Parathyroid adenoma (tissue), 2 donors: Measurements from ENCODE around the gene VPS13D.

Source experiments
- H2AFZ ChIP-seq: fragments of 300-600 bp; sonication (generic); one replicate; pipeline ENCODE4 v1.7.0; 2017; ENCODE audit warnings: antibody characterized with exemption, mild to moderate bottlenecking
- H3K27ac ChIP-seq: fragments of 300-600 bp; sonication (generic); one replicate; pipeline ENCODE4 v1.7.0; 2017
- H3K27me3 ChIP-seq: fragments of 300-600 bp; sonication (generic); one replicate; pipeline ENCODE4 v1.7.0; 2017; ENCODE audit warnings: low read length; ENCODE audit not compliant: control insufficient read depth, insufficient read depth
- H3K36me3 ChIP-seq: fragments of 300-600 bp; sonication (generic); one replicate; pipeline ENCODE4 v1.7.0; 2017; ENCODE audit warnings: low read length; ENCODE audit not compliant: control insufficient read depth, insufficient read depth
- H3K4me1 ChIP-seq: fragments of 300-600 bp; sonication (generic); one replicate; pipeline ENCODE4 v1.7.0; 2017; ENCODE audit warnings: control low read depth
- H3K4me2 ChIP-seq: fragments of 300-600 bp; sonication (generic); one replicate; pipeline ENCODE4 v1.7.0; 2017; ENCODE audit warnings: low read length
- H3K4me3 ChIP-seq: fragments of 300-600 bp; sonication (generic); one replicate; pipeline ENCODE4 v1.7.0; 2017; ENCODE audit warnings: low read depth, low read length
- H3K79me2 ChIP-seq: fragments of 300-600 bp; sonication (generic); one replicate; pipeline ENCODE4 v1.7.0; 2017; ENCODE audit warnings: control low read depth
- H3K9ac ChIP-seq: fragments of 300-600 bp; sonication (generic); one replicate; pipeline ENCODE4 v1.7.0; 2017; ENCODE audit warnings: mild to moderate bottlenecking
- H3K9me3 ChIP-seq: fragments of 300-600 bp; sonication (generic); one replicate; pipeline ENCODE4 v1.7.0; 2017; ENCODE audit warnings: low read length; ENCODE audit not compliant: control insufficient read depth
- CTCF ChIP-seq: fragments of 300-600 bp; sonication (generic); IDR thresholded peaks from one replicate; pipeline ENCODE4 v1.7.0; 2017; ENCODE audit warnings: antibody characterized with exemption, mild to moderate bottlenecking
- donor health status: primary hyperparathyroidism.

Gene VPS13D

GRCh38 chr1:12269351-12269750 is 39.5 kb downstream of the VPS13D start:
- Histone ChIP-seq H3K36me3 (no peaks in the 10 kb centered on the region), H3K4me1 (no peaks in the 10 kb centered on the region), H3K9ac (no peak overlapping the region), H3K4me2 (no peak overlapping the region), H3K27ac (no peak overlapping the region), H2AFZ (no peak overlapping the region), H3K4me3 (no peak overlapping the region), H3K79me2 (no peaks in the 10 kb centered on the region), H3K27me3 (no peaks in the 10 kb centered on the region), H3K9me3 (no peaks in the 10 kb centered on the region)
- no peak for TF ChIP-seq CTCF

- no peak overlapping the region for H2AFZ ChIP-seq
- no peaks in the 10 kb centered on the region for H3K79me2 ChIP-seq
- H3K27me3 ChIP-seq: no peaks in the 10 kb centered on the region
- no peaks in the 10 kb centered on the region for H3K4me1 ChIP-seq
- H3K36me3 ChIP-seq: no peaks in the 10 kb centered on the region
- no peak overlapping the region for H3K27ac ChIP-seq
- H3K4me3 ChIP-seq: no peak overlapping the region
- H3K4me2 ChIP-seq: no peak overlapping the region
- H3K9ac ChIP-seq: no peak overlapping the region
- no peak for TF ChIP-seq CTCF
- no peaks in the 10 kb centered on the region for H3K9me3 ChIP-seq
Measured at GRCh38 chr1:12271033-12271432, 41.2 kb downstream of the VPS13D start.

- TF ChIP-seq CTCF: no peak
- no peak overlapping the region for H3K4me3 ChIP-seq
- no peaks in the 10 kb centered on the region for H3K4me1 ChIP-seq
- no peak overlapping the region for H3K4me2 ChIP-seq
- no peak overlapping the region for H3K27ac ChIP-seq
- no peak overlapping the region for H3K9ac ChIP-seq
- H3K36me3 ChIP-seq: no peaks in the 10 kb centered on the region
- no peaks in the 10 kb centered on the region for H3K79me2 ChIP-seq
- H3K27me3 ChIP-seq: no peaks in the 10 kb centered on the region
- no peaks in the 10 kb centered on the region for H3K9me3 ChIP-seq
- no peak overlapping the region for H2AFZ ChIP-seq
Measured at GRCh38 chr1:12272770-12273169, 42.9 kb downstream of the VPS13D start.

- Histone ChIP-seq H3K4me3 (no peak overlapping the region), H3K27me3 (no peaks in the 10 kb centered on the region), H3K27ac (no peak overlapping the region), H3K9me3 (no peaks in the 10 kb centered on the region), H3K4me2 (no peak overlapping the region), H3K79me2 (no peaks in the 10 kb centered on the region), H3K9ac (no peak overlapping the region), H2AFZ (no peak overlapping the region), H3K36me3 (no peaks in the 10 kb centered on the region), H3K4me1 (no peaks in the 10 kb centered on the region)
- TF ChIP-seq CTCF: peak; percentile 21
Measured at GRCh38 chr1:12275370-12275769, 45.5 kb downstream of the VPS13D start.

GRCh38 chr1:12276225-12276624 is 46.4 kb downstream of the VPS13D start:
- Histone ChIP-seq H3K27me3 (no peaks in the 10 kb centered on the region), H3K9ac (no peak overlapping the region), H3K9me3 (no peaks in the 10 kb centered on the region), H3K4me3 (no peak overlapping the region), H3K4me2 (no peak overlapping the region), H3K79me2 (no peaks in the 10 kb centered on the region), H3K4me1 (no peaks in the 10 kb centered on the region), H2AFZ (no peak overlapping the region), H3K36me3 (no peaks in the 10 kb centered on the region), H3K27ac (no peak overlapping the region)
- peak; percentile 44 for TF ChIP-seq CTCF
